ENCODE data around the gene MAPRE2.

MAPRE2 gene

DNA sequence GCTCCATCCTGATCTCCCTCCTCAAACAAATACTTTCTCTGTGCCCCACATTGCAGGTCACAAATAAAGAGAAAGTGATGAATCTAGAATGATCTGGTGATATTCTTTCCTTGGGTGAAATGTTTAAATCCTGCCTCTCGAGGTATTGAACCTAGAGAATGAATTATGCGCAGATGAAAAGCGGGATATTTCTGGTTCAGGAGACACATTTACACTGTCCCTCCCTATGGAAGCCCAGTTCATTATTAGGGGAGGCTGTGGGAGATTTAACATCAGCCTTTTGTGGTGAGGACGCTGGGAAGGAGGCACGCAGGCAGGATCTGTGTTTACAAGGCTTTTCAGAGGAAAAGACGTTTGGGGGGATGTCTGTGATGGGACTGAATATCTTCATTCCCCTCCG lies 20.6 kb downstream of the MAPRE2 start:
- no peaks in the 10 kb centered on the region for H3K27me3 ChIP-seq
- TF ChIP-seq, protein P1, sequence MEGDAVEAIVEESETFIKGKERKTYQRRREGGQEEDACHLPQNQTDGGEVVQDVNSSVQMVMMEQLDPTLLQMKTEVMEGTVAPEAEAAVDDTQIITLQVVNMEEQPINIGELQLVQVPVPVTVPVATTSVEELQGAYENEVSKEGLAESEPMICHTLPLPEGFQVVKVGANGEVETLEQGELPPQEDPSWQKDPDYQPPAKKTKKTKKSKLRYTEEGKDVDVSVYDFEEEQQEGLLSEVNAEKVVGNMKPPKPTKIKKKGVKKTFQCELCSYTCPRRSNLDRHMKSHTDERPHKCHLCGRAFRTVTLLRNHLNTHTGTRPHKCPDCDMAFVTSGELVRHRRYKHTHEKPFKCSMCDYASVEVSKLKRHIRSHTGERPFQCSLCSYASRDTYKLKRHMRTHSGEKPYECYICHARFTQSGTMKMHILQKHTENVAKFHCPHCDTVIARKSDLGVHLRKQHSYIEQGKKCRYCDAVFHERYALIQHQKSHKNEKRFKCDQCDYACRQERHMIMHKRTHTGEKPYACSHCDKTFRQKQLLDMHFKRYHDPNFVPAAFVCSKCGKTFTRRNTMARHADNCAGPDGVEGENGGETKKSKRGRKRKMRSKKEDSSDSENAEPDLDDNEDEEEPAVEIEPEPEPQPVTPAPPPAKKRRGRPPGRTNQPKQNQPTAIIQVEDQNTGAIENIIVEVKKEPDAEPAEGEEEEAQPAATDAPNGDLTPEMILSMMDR (IDR thresholded peaks at IDR 0.05; ENCODE audit: low read depth, low read length), result no peak
- no peaks in the 10 kb centered on the region for H3K4me1 ChIP-seq
- H3K36me3 ChIP-seq, result no peaks in the 10 kb centered on the region
- no peaks in the 10 kb centered on the region for H3K9me3 ChIP-seq
- no peak overlapping the region for H3K4me3 ChIP-seq (ENCODE audit: low read depth, low read length)
- no peak for DNase-seq

DNA sequence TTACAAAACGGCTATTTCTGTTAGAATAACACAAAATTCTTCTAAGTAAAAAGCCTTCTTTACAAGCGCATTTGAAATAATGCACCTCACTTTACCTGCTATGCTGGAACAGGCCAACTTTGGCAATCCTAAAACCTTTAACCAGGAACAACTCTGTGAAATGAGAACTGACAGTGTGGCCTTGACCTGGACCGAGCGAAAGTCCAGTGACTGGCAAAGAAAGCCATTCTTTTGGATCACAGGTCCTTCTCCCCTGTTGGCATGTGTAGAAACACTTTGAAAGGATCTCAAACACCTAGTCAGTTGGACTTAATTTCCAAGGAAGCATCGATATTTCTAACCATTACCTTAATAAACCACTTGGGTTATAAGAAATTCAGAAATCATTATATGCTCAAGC lies 21.2 kb downstream of the MAPRE2 start:
- no peaks in the 10 kb centered on the region for H3K4me1 ChIP-seq
- H3K9me3 ChIP-seq, result no peaks in the 10 kb centered on the region
- no peak for DNase-seq
- TF ChIP-seq, protein P1 (IDR thresholded peaks at IDR 0.05; ENCODE audit: low read depth, low read length), result no peak
- H3K36me3 ChIP-seq, result no peaks in the 10 kb centered on the region
- H3K27me3 ChIP-seq, result no peaks in the 10 kb centered on the region
- H3K4me3 ChIP-seq (ENCODE audit: low read depth, low read length), result no peak overlapping the region

DNA sequence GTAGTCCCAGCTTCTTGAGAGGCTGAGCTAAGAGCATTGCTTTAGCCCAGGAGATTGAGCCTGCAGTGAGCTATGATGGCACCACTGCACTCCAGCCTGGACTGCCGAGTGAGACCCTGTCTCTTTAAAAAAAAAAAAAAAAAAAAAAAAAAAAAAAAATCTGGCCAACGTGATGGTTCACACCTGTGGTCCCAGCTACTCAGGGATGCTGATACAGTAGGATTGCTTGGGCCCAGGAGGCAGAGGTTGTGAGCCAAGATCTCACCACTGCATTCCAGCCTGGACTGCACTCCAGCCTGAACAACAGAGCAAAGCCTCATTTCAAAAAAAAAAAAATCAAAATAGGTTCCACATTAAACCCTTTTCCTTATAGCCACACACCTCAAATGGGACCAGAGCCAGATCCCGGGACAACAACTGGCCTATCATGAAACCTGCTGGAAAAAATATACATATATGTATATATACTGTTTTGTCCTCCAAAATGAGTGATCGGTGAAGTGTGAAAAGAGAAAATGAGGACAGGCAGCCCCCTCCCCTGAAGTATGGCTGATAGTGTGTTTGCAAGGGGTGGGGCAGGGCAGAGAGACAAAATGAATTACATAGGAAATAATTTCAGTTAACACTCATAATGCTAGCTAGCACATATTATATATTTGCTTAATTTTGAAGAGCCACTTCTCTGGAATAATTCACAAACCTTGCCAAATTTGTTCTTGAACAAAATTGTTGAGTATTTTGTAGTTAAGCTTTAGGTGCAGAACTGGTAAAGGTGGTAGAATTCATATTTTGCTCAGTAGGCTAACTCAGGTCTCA lies 22.9 kb downstream of the MAPRE2 start:
- no peaks in the 10 kb centered on the region for H3K4me1 ChIP-seq
- no peak overlapping the region for H3K4me3 ChIP-seq (ENCODE audit: low read depth, low read length)
- no peaks in the 10 kb centered on the region for H3K36me3 ChIP-seq
- no peaks in the 10 kb centered on the region for H3K9me3 ChIP-seq
- no peaks in the 10 kb centered on the region for H3K27me3 ChIP-seq
- no peak for DNase-seq
- TF ChIP-seq, protein P1 (IDR thresholded peaks at IDR 0.05; ENCODE audit: low read depth, low read length), result no peak

DNA sequence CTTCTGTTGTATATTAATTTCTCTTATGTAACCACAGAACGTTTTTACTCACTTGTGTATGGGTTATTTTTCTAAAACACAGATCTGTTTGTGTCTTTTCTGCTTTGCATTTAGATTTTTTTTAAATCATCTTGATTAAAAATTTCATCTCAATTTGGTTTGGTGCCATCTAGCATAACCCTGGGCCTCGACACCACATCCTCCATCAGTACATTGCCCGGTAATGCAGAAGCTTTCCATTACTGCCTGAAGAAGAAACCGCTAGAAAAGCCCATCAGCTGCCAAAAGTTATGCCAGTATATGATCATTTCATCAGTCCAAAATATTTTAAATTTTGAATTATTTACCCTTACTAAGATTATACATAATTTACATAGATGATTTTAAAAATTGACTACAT lies 26.2 kb downstream of the MAPRE2 start:
- Histone ChIP-seq H3K27me3 (no peaks in the 10 kb centered on the region), H3K4me1 (no peaks in the 10 kb centered on the region; the same call in 1 of the 2 replicates), H3K4me3 (ENCODE audit: low read depth, low read length) (no peak overlapping the region), H3K36me3 (no peaks in the 10 kb centered on the region), H3K9me3 (no peaks in the 10 kb centered on the region)
- DNase-seq, result no peak
- TF ChIP-seq, protein P1 (IDR thresholded peaks at IDR 0.05; ENCODE audit: low read depth, low read length), result no peak

DNA sequence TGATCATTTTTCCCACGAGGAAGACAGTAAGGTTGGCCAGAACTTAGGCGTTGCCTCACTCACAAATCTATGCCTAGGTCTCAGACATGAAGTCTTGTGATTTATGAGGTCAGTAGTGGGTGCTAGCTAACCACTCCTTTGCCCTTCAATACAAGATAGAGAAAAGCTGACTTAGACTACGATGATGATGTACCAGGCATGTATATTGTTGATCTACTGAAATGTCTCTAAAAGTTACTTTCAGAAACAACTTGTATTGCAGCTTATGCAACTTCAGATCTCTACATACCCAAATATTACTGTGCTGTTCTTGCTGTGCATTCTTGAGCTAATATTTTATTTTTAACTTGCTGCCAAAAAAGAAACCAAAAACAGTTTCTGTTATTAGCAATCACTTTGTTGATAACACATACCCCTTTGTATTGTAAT lies 30.6 kb downstream of the MAPRE2 start:
- H3K27me3 ChIP-seq, result no peaks in the 10 kb centered on the region
- DNase-seq, result no peak
- no peak overlapping the region for H3K4me3 ChIP-seq (ENCODE audit: low read depth, low read length)
- no peaks in the 10 kb centered on the region for H3K36me3 ChIP-seq
- TF ChIP-seq, protein P1 (IDR thresholded peaks at IDR 0.05; ENCODE audit: low read depth, low read length), result no peak
- H3K4me1 ChIP-seq, result no peaks in the 10 kb centered on the region; the same call in 1 of the 2 replicates
- H3K9me3 ChIP-seq, result no peaks in the 10 kb centered on the region

DNA sequence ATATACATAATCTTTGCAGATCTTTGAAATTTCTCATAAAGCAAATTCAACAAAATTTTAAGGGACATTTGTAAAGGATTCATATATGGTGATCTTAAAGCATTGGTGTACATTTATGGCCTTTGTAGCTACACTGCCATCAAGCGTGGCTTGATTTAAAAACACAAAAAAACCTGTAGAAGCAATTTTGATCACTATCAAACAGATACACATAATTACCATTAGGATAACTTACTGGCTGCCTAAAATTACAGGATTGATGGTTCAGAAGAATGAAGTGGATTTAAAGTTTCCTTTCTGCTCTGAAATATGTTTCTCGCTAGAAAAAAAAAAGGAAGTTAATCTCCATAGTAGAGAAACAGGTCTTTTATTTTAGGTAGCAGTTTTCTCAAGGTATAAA lies 31.4 kb downstream of the MAPRE2 start:
- H3K36me3 ChIP-seq, result no peaks in the 10 kb centered on the region
- H3K4me1 ChIP-seq, result no peaks in the 10 kb centered on the region; the same call in 1 of the 2 replicates
- TF ChIP-seq, protein P1 (IDR thresholded peaks at IDR 0.05; ENCODE audit: low read depth, low read length), result no peak
- no peak overlapping the region for H3K4me3 ChIP-seq (ENCODE audit: low read depth, low read length)
- H3K27me3 ChIP-seq, result no peaks in the 10 kb centered on the region
- DNase-seq, result no peak
- H3K9me3 ChIP-seq, result no peaks in the 10 kb centered on the region

All from BE2C (cell line).